ENCODE data around the gene LRP2.
A peak's percentile ranks its signal among the peaks of the same experiment; 100 is the strongest.
"Not testable (repeated sequence)": the region's sequence is repeated elsewhere in the genome, so short reads cannot be mapped to it uniquely, and the experiment has no call there.

Gene LRP2

DNA sequence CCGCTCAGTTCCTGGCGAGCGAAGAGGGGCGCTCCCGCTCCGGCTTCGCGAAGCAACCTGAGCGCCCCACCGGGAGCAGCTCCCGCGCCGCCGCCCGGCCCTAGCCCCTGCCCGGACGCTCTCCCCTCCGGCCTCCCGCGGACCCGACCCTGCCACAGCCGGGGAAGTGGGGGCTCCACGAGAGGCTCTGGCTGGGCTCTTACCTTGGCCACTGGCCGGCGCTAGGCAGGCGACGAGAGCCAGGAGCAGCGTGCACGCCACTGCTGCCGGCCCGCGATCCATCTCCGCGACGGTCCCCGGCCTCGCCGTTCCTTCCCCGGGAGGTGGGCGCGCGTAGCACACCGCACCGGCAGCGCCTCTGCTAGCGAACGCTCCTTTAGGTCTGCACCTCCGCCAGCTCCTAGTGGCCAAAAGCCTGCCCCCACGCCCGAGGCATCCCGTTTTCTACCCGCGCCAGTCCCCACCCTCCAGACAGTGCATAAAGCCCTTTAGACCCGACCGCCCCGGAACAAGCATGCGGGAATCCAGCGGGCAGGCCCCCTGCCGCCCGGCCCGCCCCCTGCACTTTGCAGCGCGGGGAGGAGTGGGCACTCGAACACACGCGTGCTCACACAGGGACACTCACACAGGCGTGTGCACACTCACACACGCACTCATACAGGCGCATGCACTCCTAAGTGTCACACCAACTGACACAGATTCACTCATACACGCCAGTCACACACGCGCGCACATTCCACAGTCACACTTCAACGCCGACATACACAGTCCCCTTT lies at the start of gene LRP2:
TSS of gene LRP2 (minus strand) at position 417 of the 776 bp plus-strand sequence. CDS start at position 282, 135 bp downstream.
- TF ChIP-seq, protein P1, sequence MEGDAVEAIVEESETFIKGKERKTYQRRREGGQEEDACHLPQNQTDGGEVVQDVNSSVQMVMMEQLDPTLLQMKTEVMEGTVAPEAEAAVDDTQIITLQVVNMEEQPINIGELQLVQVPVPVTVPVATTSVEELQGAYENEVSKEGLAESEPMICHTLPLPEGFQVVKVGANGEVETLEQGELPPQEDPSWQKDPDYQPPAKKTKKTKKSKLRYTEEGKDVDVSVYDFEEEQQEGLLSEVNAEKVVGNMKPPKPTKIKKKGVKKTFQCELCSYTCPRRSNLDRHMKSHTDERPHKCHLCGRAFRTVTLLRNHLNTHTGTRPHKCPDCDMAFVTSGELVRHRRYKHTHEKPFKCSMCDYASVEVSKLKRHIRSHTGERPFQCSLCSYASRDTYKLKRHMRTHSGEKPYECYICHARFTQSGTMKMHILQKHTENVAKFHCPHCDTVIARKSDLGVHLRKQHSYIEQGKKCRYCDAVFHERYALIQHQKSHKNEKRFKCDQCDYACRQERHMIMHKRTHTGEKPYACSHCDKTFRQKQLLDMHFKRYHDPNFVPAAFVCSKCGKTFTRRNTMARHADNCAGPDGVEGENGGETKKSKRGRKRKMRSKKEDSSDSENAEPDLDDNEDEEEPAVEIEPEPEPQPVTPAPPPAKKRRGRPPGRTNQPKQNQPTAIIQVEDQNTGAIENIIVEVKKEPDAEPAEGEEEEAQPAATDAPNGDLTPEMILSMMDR (IDR thresholded peaks at IDR 0.05; ENCODE audit: low read depth, low read length, missing control alignments): no peak
- in situ Hi-C loops (cut with HindIII; ENCODE audit: low sequenced_read_pairs): no loop called here
- peak within 1 kb of the TSS; percentile 48 for H3K4me3 ChIP-seq (ENCODE audit: low read depth, low read length)
- DNase-seq (ENCODE audit: low read depth): no peak

DNA sequence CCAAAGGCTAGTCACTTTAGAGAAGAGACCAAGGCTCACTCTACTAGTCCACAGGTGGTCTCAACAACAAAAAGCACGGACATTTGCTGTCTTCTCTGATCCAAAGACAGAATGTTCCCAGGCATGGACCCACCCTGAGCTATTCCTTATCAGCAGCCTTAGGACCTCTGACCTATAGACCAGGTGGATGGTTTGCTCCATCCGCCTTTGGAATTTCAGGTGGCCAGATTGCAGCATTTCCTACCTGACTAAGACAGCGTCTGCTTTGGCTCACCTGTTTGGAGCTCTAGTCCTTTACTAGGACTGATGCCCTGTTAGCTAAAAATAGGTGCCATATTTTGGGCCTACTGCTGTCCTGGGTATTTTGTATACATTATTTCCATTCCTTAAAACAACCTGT lies 44.6 kb upstream of the LRP2 start:
- TF ChIP-seq, protein P1 (IDR thresholded peaks at IDR 0.05; ENCODE audit: low read depth, low read length, missing control alignments): no peak

DNA sequence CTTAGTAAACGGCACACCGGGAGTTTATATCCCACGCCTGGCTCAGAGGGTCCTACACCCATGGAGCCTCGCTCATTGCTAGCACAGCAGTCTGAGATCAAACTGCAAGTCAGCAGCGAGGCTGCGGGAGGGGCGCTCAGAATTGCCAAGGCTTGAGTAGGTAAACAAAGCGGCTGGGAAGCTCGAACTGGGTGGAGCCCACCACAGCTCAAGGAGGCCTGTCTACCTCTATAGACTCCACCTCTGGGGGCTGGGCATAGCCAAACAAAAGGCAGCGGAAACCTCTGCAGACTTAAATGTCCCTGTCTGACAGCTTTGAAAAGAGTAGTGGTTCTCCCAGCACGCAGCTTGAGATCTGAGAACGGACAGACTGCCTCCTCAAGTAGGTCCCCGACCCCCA lies 37.2 kb upstream of the LRP2 start:
- DNase-seq (ENCODE audit: low read depth); H3K4me3 ChIP-seq (ENCODE audit: low read depth, low read length); in situ Hi-C loops (cut with HindIII; ENCODE audit: low sequenced_read_pairs): not testable (repeated sequence)

More for the DNA sequence above, 44.6 kb upstream of the LRP2 start:
- no peak overlapping the region for H3K4me3 ChIP-seq (ENCODE audit: low read depth, low read length)
- in situ Hi-C loops (cut with HindIII; ENCODE audit: low sequenced_read_pairs): no loop called here
- no peak for DNase-seq (ENCODE audit: low read depth)

DNA sequence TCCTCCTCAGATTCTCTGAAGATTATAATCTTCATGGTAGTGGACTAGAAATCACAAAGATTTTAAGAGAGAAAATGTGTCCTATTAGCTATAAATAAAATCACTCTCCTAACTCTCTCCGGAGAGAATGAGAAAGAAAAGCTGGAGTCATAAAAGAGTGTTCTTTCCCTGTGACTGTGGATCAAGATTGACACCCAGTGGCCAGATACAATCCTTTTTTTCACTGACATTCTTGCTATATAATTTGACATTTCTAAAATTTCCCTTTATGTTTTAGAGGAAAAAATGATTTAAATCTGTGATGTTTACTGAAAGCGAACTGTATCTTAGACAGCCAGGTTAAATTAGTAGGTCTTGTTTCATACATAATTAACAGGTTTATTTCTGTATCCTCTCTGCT lies 35.4 kb upstream of the LRP2 start:
- in situ Hi-C loops (cut with HindIII; ENCODE audit: low sequenced_read_pairs): no loop called here

DNA sequence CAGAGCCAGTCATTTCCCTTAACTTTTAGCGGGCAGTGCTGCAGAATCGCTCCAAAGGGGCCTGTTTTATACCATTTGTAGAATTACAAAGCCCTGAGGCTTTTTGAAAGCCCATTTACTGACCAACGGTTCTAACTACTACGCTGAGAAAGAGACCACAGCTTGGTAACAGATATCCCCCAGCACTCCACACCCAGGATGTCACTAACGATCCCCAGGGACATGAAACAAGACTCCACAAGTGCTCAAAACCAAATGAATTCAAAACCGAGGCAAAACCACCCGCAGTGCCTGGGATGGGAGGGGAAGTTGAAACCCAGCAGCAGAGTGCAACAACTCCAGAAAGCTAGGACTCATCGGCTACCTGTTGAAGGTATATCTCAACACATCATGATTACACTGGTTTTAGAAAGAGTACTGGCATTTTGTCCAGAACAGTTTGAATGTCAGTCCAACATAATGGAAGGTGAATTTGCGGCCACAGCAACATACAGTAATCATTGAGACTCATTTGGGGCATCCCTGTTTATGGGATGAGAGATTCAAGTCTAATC lies 33.6 kb upstream of the LRP2 start:
- H3K4me3 ChIP-seq (ENCODE audit: low read depth, low read length): no peak overlapping the region
- in situ Hi-C loops (cut with HindIII; ENCODE audit: low sequenced_read_pairs): no loop called here
- DNase-seq (ENCODE audit: low read depth): no peak
- TF ChIP-seq, protein P1 (IDR thresholded peaks at IDR 0.05; ENCODE audit: low read depth, low read length, missing control alignments): no peak

More for the DNA sequence above, 35.4 kb upstream of the LRP2 start:
- peak; percentile 6 for DNase-seq (ENCODE audit: low read depth)
- H3K4me3 ChIP-seq (ENCODE audit: low read depth, low read length): no peak overlapping the region
- TF ChIP-seq, protein P1 (IDR thresholded peaks at IDR 0.05; ENCODE audit: low read depth, low read length, missing control alignments): peak; percentile 26

DNA sequence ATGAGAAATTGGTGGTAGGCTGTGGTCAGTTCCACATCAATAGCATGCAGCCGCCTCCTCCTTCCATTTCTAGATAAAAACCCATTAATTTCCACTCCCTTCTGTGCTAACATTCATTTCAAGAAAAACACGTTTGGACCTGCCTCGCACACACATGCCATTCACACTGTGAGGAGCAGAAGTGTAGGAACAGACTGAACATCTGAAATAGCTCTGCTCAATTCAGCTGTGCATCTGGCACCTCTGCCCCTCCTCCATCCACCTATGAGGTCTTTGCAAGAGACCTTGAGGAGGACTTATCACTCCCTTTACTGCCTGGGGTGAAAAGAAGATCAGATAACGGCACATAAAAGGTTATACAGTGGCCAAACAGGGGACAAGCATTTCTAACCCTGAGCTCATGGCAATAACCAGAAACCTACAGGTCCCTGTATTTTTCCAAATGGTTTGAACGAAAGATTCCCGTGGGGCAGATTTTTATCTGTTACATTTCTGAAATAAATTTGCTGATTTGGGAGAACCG lies 30.8 kb upstream of the LRP2 start:
- TF ChIP-seq, protein P1 (IDR thresholded peaks at IDR 0.05; ENCODE audit: low read depth, low read length, missing control alignments): no peak
- in situ Hi-C loops (cut with HindIII; ENCODE audit: low sequenced_read_pairs): no loop called here
- no peak for DNase-seq (ENCODE audit: low read depth)
- H3K4me3 ChIP-seq (ENCODE audit: low read depth, low read length): no peak overlapping the region

DNA sequence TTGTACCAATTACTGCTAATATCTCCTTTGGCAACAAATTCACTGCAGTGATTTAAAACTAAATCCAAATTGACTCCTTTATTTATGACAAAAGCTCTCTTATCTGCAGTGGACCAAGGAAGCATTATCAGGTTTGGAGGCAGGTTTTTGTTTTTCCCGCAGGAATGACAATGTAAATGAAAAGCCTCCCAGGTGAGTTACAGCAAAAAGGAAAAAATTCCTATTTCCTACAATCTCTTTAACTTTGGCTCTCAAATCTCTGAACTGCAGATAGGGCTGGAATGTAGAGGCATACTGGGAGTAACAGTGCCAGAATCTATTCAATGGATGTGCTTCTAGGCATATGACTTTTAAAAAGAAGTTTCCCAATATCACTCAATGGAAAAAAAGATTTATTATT lies 28.9 kb upstream of the LRP2 start:
- DNase-seq (ENCODE audit: low read depth): no peak
- H3K4me3 ChIP-seq (ENCODE audit: low read depth, low read length): no peak overlapping the region
- in situ Hi-C loops (cut with HindIII; ENCODE audit: low sequenced_read_pairs): no loop called here
- TF ChIP-seq, protein P1 (IDR thresholded peaks at IDR 0.05; ENCODE audit: low read depth, low read length, missing control alignments): no peak

Data from astrocyte of the cerebellum (primary cell).